H1 (cell line): ENCODE data around the gene KRTAP3-2. TPM values are rescaled to one million over a fixed set of nuclear protein-coding genes. Genes with fewer than 3 reads are reported as not detected.

ENCODE experiments used
- CTCF ChIA-PET: fragments of 300-600 bp; sonication (Branson Sonifier 250); formaldehyde crosslinking; loops from one replicate; lab custom pipeline; 2021; ENCODE audit not compliant: partially characterized antibody; lab: Charles Lee
- POLR2A ChIA-PET: fragments of 300-600 bp; sonication (Branson Sonifier 250); formaldehyde crosslinking; loops from one replicate; lab custom pipeline; 2021; ENCODE audit warnings: inconsistent platforms; ENCODE audit not compliant: partially characterized antibody; lab: Charles Lee
- DNase-seq, 2 experiments: peaks; one replicate each; pipeline versions ENCODE4 v3.0.0 to v3.0.0-alpha.2; 2010 to 2022; ENCODE audit warnings: low spot score in 2 of 2, low read depth in 1 of 2, mixed read lengths in 1 of 2
- FAIRE-seq: peaks from 2 replicates; lab custom pipeline; 2011; peaks lifted over from hg19 to GRCh38; lab: Jason Lieb, UNC
- H2AFZ ChIP-seq: 2 replicates; pipeline ENCODE4 v1.8.1; 2012; ENCODE audit warnings: low read length, inconsistent platforms
- H2AK5ac ChIP-seq: 2 replicates; pipeline ENCODE4 v1.6.1; 2013; ENCODE audit warnings: low read depth, low read length
- H2BK120ac ChIP-seq: replicated peaks from 2 replicates; pipeline ENCODE3; 2013; ENCODE audit warnings: low read depth, low read length, inconsistent platforms
- H2BK12ac ChIP-seq: 2 replicates; pipeline ENCODE4 v1.6.1; 2013; ENCODE audit warnings: low read depth, low read length
- H2BK15ac ChIP-seq: 2 replicates; pipeline ENCODE4 v1.6.1; 2013; ENCODE audit warnings: low read length
- H2BK20ac ChIP-seq: 2 replicates; pipeline ENCODE4 v1.6.1; 2013; ENCODE audit warnings: low read length
- H2BK5ac ChIP-seq: 2 replicates; pipeline ENCODE4 v1.6.1; 2013; ENCODE audit warnings: low read depth, low read length
- H3K14ac ChIP-seq: 2 replicates; pipeline ENCODE4 v1.6.1; 2013; ENCODE audit warnings: inconsistent platforms; ENCODE audit not compliant: insufficient read length
- H3K18ac ChIP-seq: 2 replicates; pipeline ENCODE4 v1.6.1; 2013; ENCODE audit warnings: low read length; ENCODE audit errors: extremely low read depth
- H3K23ac ChIP-seq: 2 replicates; pipeline ENCODE4 v1.6.1; 2013; ENCODE audit warnings: inconsistent platforms; ENCODE audit not compliant: insufficient read length
- H3K23me2 ChIP-seq: 2 replicates; pipeline ENCODE4 v1.6.1; 2013; ENCODE audit warnings: low read depth, low read length
- H3K27ac ChIP-seq: 2 replicates; pipeline ENCODE4 v1.6.1; 2011; ENCODE audit warnings: low read depth, low read length, inconsistent platforms
- H3K27me3 ChIP-seq, 4 experiments: replicated peaks in 1 of 4; 1 replicate in 1 of 4; 2 replicates in 3 of 4; pipeline versions ENCODE4 v1.6.1 to v1.8.1; 2011 to 2013; ENCODE audit warnings: low read length in 3 of 4, mild to moderate bottlenecking in 3 of 4, inconsistent platforms in 2 of 4, mixed read lengths in 2 of 4, moderate library complexity in 1 of 4; ENCODE audit not compliant: control insufficient read depth in 3 of 4, insufficient read depth in 3 of 4; ENCODE audit errors: extremely low read depth in 1 of 4
- H3K36me3 ChIP-seq, 4 experiments: 2 replicates each; pipeline versions ENCODE4 v1.6.1 to v1.8.1; 2011 to 2013; ENCODE audit warnings: mild to moderate bottlenecking in 4 of 4, low read length in 3 of 4, moderate library complexity in 2 of 4, control low read depth in 1 of 4, inconsistent platforms in 1 of 4; ENCODE audit not compliant: insufficient read depth in 4 of 4, control insufficient read depth in 2 of 4
- H3K4ac ChIP-seq: replicated peaks from 2 replicates; pipeline ENCODE3; 2013; ENCODE audit warnings: low read length, low read depth, mixed read lengths, inconsistent platforms; ENCODE audit not compliant: insufficient read length
- H3K4me1 ChIP-seq, 4 experiments: replicated peaks in 1 of 4; 1 replicate in 1 of 4; 2 replicates in 3 of 4; pipeline versions ENCODE4 v1.6.1 to v1.8.1; 2011 to 2013; ENCODE audit warnings: low read length in 3 of 4, inconsistent platforms in 2 of 4, mixed read lengths in 1 of 4; ENCODE audit not compliant: insufficient read depth in 4 of 4, control insufficient read depth in 3 of 4
- H3K4me2 ChIP-seq, 2 experiments: 2 replicates each; pipeline versions ENCODE4 v1.6.1 to v1.8.1; 2011 to 2013; ENCODE audit warnings: low read depth in 2 of 2, low read length in 2 of 2, control low read depth in 1 of 2, inconsistent platforms in 1 of 2, mild to moderate bottlenecking in 1 of 2; ENCODE audit not compliant: insufficient read depth in 1 of 2
- H3K4me3 ChIP-seq, 4 experiments: fragments of 200-600, 300-600 bp in 1 of 4; sonication (generic), shearing (Covaris generic), sonication (Bioruptor Twin) in 1 of 4; 2 replicates each; pipeline versions ENCODE4 v1.5.1 to v1.8.1; 2011 to 2016; ENCODE audit warnings: low read length in 4 of 4, low read depth in 3 of 4, control low read depth in 2 of 4, inconsistent platforms in 2 of 4, mild to moderate bottlenecking in 2 of 4, mixed read lengths in 1 of 4, moderate library complexity in 1 of 4; ENCODE audit not compliant: insufficient read depth in 2 of 4; ENCODE audit errors: extremely low read depth in 1 of 4
- H3K56ac ChIP-seq: replicated peaks from 2 replicates; pipeline ENCODE3; 2013; ENCODE audit warnings: low read depth, mild to moderate bottlenecking, mixed read lengths, low read length, inconsistent platforms; ENCODE audit not compliant: insufficient read length
- H3K79me1 ChIP-seq: 2 replicates; pipeline ENCODE4 v1.6.1; 2013; ENCODE audit warnings: low read depth, low read length, control low read depth
- H3K79me2 ChIP-seq, 2 experiments: 2 replicates each; pipeline versions ENCODE4 v1.6.1 to v1.8.1; 2012 to 2013; ENCODE audit warnings: low read length in 2 of 2, mild to moderate bottlenecking in 2 of 2, inconsistent platforms in 1 of 2; ENCODE audit not compliant: insufficient read depth in 2 of 2, control insufficient read depth in 1 of 2
- H3K9ac ChIP-seq, 4 experiments: replicated peaks in 1 of 4; 1 replicate in 1 of 4; 2 replicates in 3 of 4; pipeline versions ENCODE4 v1.6.1 to v1.8.1; 2011 to 2013; ENCODE audit warnings: low read depth in 3 of 4, low read length in 3 of 4, control low read depth in 2 of 4, mild to moderate bottlenecking in 2 of 4, moderate library complexity in 2 of 4, inconsistent platforms in 1 of 4; ENCODE audit errors: extremely low read depth in 1 of 4
- H3K9me3 ChIP-seq, 2 experiments: 2 replicates each; pipeline versions ENCODE4 v1.6.1 to v1.8.1; 2012 to 2013; ENCODE audit warnings: mild to moderate bottlenecking in 2 of 2, moderate library complexity in 2 of 2, control low read depth in 1 of 2, inconsistent platforms in 1 of 2, low read depth in 1 of 2, low read length in 1 of 2, mixed read lengths in 1 of 2; ENCODE audit not compliant: insufficient read depth in 2 of 2
- H4K20me1 ChIP-seq, 2 experiments: replicated peaks in 1 of 2; 2 replicates each; pipeline versions ENCODE3 to v1.8.1; 2011 to 2013; ENCODE audit warnings: inconsistent platforms in 2 of 2, low read length in 2 of 2, mild to moderate bottlenecking in 1 of 2; ENCODE audit not compliant: insufficient read depth in 2 of 2, control insufficient read depth in 1 of 2
- H4K5ac ChIP-seq: 2 replicates; pipeline ENCODE4 v1.6.1; 2013; ENCODE audit warnings: low read length, low read depth, mixed read lengths, inconsistent platforms; ENCODE audit not compliant: insufficient read length
- H4K8ac ChIP-seq: 2 replicates; pipeline ENCODE4 v1.8.0; 2013; ENCODE audit warnings: mild to moderate bottlenecking, moderate library complexity, low read length, inconsistent platforms; ENCODE audit not compliant: insufficient read depth; ENCODE audit errors: extremely low read depth
- H4K91ac ChIP-seq: replicated peaks from 2 replicates; pipeline ENCODE3; 2013; ENCODE audit warnings: low read length, mixed read lengths, inconsistent platforms; ENCODE audit not compliant: insufficient read length
- BACH1 ChIP-seq: IDR thresholded peaks from 2 replicates; pipeline ENCODE4 v1.6.1; 2012; ENCODE audit warnings: low read length, improper control_type of control experiment
- BCL11A ChIP-seq, 2 experiments: IDR thresholded peaks; one replicate each; pipeline ENCODE4 v1.6.1; 2011; ENCODE audit warnings: low read depth in 2 of 2, low read length in 2 of 2, mild to moderate bottlenecking in 2 of 2
- CBX5 ChIP-seq: fragments of 300-800, 300-1000 bp; sonication (generic); IDR thresholded peaks from 2 replicates; pipeline ENCODE4 v1.7.1; 2016; ENCODE audit warnings: antibody characterized with exemption, low read length, low read depth
- CHD1 ChIP-seq: IDR thresholded peaks from 2 replicates; pipeline ENCODE4 v1.6.1; 2012; ENCODE audit warnings: low read depth, low read length, improper control_type of control experiment
- JUN ChIP-seq: IDR thresholded peaks from 2 replicates; pipeline ENCODE4 v1.6.1; 2011; ENCODE audit warnings: low read depth, mild to moderate bottlenecking, improper control_type of control experiment, low read length
- JUND ChIP-seq: IDR thresholded peaks from 2 replicates; pipeline ENCODE4 v1.6.1; 2011; ENCODE audit warnings: mild to moderate bottlenecking, improper control_type of control experiment, low read length
- KDM1A ChIP-seq: fragments of 200-600, 300-600 bp; sonication (generic); IDR thresholded peaks from 2 replicates; pipeline ENCODE4 v1.7.1; 2016; ENCODE audit warnings: mild to moderate bottlenecking, low read length, borderline replicate concordance
- SIRT6 ChIP-seq: IDR thresholded peaks from one replicate; pipeline ENCODE4 v1.7.1; 2012; ENCODE audit warnings: low read length, inconsistent platforms
- SP1 ChIP-seq: IDR thresholded peaks from 2 replicates; pipeline ENCODE4 v1.6.1; 2011; ENCODE audit warnings: low read depth, low read length
- SUZ12 ChIP-seq: fragments of 200-600 bp; sonication (generic); IDR thresholded peaks from 2 replicates; pipeline ENCODE4 v1.6.1; 2012; ENCODE audit warnings: mild to moderate bottlenecking, inconsistent platforms, low read length, moderate library complexity, mixed read lengths
- TBP ChIP-seq: IDR thresholded peaks from 2 replicates; pipeline ENCODE4 v1.6.1; 2011; ENCODE audit warnings: low read depth, low read length, improper control_type of control experiment
- WGBS, 2 experiments: shearing (Covaris generic) in 1 of 2; methylation state at CpG; one replicate each; pipeline versions ENCODE4 v1.1.6 to v1.1.7; 2013 to 2015; ENCODE audit warnings: low lambda C conversion rate in 2 of 2, mixed read lengths in 2 of 2, inconsistent platforms in 1 of 2, low coverage in 1 of 2, missing lambda C conversion rate in 1 of 2; ENCODE audit not compliant: insufficient replicate concordance in 2 of 2, insufficient coverage in 1 of 2, insufficient read length in 1 of 2; ENCODE audit errors: extremely low coverage in 1 of 2, missing lambda C conversion rate in 1 of 2; 5-methylcytosine and 5-hydroxymethylcytosine counted together
- polyA plus RNA-seq, 7 experiments: library from polyadenylated mRNA; depleted of rRNA in 3 of 7; stranded (reverse) in 5 of 7; unstranded in 2 of 7; fragments of >200 nt in 5 of 7; fragments of 200-250 nt in 2 of 7; gene quantifications; 1 replicate in 5 of 7; 2 replicates in 1 of 7; 4 replicates in 1 of 7; pipeline versions ENCODE4 v1.2.1 to v1.2.3, GENCODE V29; 2011 to 2013; ENCODE audit warnings: missing spikeins in 2 of 7, mixed read lengths in 2 of 7
- total RNA-seq: library from RNA; stranded (reverse); fragmentation: NEBNext Ultra II Directional; extraction: Animal tissue kit (Norgen Biotek cat#: 25700); gene quantifications from 2 replicates; pipeline ENCODE4 v1.2.1, GENCODE V29; 2021
- TF ChIP-seq, protein P1 (sequence below): IDR thresholded peaks from 2 replicates; pipeline ENCODE4 v1.6.1; 2011; ENCODE audit warnings: low read depth, mild to moderate bottlenecking, low read length; ENCODE audit not compliant: insufficient read depth
- TF ChIP-seq, protein P2 (sequence below): IDR thresholded peaks from 2 replicates; pipeline ENCODE4 v1.6.1; 2012; ENCODE audit warnings: inconsistent platforms

Gene KRTAP3-2
- total and polyA plus RNA-seq, 2 of the 8 experiments (the other 6 are each of a cell fraction or from before 2014, with no cell fraction given): not detected

DNA sequence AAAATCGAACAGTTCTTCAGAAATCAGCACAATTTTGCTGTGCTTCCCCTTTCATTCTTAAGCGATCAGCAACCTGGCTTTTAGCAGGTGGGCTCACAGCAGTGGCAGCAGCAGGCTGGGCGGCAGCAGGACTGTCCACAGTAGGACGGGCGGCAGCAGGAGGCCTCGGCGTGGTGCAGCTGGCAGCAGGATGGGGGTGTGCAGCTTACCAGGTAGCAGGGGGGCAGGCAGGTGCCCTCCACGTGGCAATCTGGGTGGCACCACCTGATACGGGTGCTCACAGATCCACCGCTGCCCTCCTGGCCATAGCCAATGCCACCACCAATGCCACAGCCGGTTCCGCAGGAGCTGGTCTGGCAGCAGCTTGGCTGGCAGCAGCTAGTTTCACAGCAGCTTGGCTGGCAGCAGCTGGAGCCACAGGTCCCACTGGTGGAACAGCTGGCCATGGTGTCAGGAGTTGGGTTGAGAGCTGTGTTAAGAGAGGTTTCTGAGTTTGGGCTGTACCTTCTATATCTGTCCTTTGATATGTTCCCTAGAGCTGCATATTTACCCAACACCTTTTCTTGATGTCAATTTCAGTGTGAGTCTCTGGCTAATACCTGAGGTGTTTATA, 30.0 kb upstream of the KRTAP3-2 start, which contains the start of gene KRTAP1-4:
TSS of gene KRTAP1-4 (minus strand) at position 563 of the 613 bp plus-strand sequence. CDS start at position 446, 117 bp downstream.
- CTCF ChIA-PET: interaction anchor here (1.2 to 2.0 kb wide), 2 partner anchors 9 to 20 kb away, joined by 4 to 5 read pairs; no protein-coding TSS in a partner anchor
- POLR2A ChIA-PET: no interaction called here
- TF ChIP-seq KDM1A (no peak), BCL11A (IDR thresholded peaks at IDR 0.05; ENCODE audit: low read depth in 2 of 2, low read length in 2 of 2) (no peak), JUN (no peak), BACH1 (no peak), SP1 (no peak), CHD1 (no peak), JUND (no peak), TBP (no peak), SUZ12 (no peak), SIRT6 (no peak), CBX5 (no peak)
- TF ChIP-seq, protein P1, sequence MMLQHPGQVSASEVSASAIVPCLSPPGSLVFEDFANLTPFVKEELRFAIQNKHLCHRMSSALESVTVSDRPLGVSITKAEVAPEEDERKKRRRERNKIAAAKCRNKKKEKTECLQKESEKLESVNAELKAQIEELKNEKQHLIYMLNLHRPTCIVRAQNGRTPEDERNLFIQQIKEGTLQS: no peak
- TF ChIP-seq, protein P2, sequence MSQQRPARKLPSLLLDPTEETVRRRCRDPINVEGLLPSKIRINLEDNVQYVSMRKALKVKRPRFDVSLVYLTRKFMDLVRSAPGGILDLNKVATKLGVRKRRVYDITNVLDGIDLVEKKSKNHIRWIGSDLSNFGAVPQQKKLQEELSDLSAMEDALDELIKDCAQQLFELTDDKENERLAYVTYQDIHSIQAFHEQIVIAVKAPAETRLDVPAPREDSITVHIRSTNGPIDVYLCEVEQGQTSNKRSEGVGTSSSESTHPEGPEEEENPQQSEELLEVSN: no peak

More for the DNA sequence above, 30.0 kb upstream of the KRTAP3-2 start, which contains the start of gene KRTAP1-4:
- Histone ChIP-seq H3K14ac (no peak within 1 kb of the TSS), H3K36me3 (no peaks in the 10 kb centered on the region), H3K9me3 (no peaks in the 10 kb centered on the region), H3K4ac (no peak within 1 kb of the TSS), H3K4me3 (no peak within 1 kb of the TSS), H3K27ac (no peak within 1 kb of the TSS), H3K79me2 (no peaks in the 10 kb centered on the region), H4K20me1 (no peaks in the 10 kb centered on the region), H2BK5ac (no peak within 1 kb of the TSS), H2BK120ac (no peak within 1 kb of the TSS), H3K18ac (no peak within 1 kb of the TSS), H4K5ac (no peak within 1 kb of the TSS), H4K8ac (no peak within 1 kb of the TSS; the same call in 1 of the 2 replicates), H2BK15ac (no peak within 1 kb of the TSS), H3K56ac (no peak within 1 kb of the TSS), H3K79me1 (no peaks in the 10 kb centered on the region), H2AK5ac (no peak within 1 kb of the TSS), H4K91ac (no peak within 1 kb of the TSS), H3K4me2 (no peak within 1 kb of the TSS), H2AFZ (no peak within 1 kb of the TSS), H3K9ac (no peak within 1 kb of the TSS), H3K23ac (no peak within 1 kb of the TSS), H2BK20ac (no peak within 1 kb of the TSS), H3K23me2 (no peaks in the 10 kb centered on the region), H2BK12ac (no peak within 1 kb of the TSS), H3K4me1 (no peaks in the 10 kb centered on the region; a peak in 1 of 7 replicates), H3K27me3 (no peaks in the 10 kb centered on the region)
- no peak for FAIRE-seq
- DNase-seq: no peak
- 82% methylated on average over 11 of the region's 12 CpGs; no CpG with 5 or more reads in 1 of the 2 experiments for WGBS, 2 experiments
